Measurements from ENCODE around the gene AAK1. TPM values are rescaled to one million over a fixed set of nuclear protein-coding genes. Genes with fewer than 3 reads are reported as not detected.
A peak's percentile ranks its signal among the peaks of the same experiment; 100 is the strongest.

AAK1 gene
- total RNA-seq, 1 experiment from 2014 or later = 35.6 TPM

GRCh38 chr2:69564604-69565003 lies 78.9 kb downstream of the AAK1 start (continued):
- TF ChIP-seq NR3C1 (CRISPR knock-in tag; conservative IDR thresholded peaks at IDR 0.05; ENCODE audit: low read depth) (no peak), ZNF317 (CRISPR knock-in tag; IDR thresholded peaks at IDR 0.05; ENCODE audit: borderline replicate concordance, low read depth) (no peak)
- TF ChIP-seq, protein P1, sequence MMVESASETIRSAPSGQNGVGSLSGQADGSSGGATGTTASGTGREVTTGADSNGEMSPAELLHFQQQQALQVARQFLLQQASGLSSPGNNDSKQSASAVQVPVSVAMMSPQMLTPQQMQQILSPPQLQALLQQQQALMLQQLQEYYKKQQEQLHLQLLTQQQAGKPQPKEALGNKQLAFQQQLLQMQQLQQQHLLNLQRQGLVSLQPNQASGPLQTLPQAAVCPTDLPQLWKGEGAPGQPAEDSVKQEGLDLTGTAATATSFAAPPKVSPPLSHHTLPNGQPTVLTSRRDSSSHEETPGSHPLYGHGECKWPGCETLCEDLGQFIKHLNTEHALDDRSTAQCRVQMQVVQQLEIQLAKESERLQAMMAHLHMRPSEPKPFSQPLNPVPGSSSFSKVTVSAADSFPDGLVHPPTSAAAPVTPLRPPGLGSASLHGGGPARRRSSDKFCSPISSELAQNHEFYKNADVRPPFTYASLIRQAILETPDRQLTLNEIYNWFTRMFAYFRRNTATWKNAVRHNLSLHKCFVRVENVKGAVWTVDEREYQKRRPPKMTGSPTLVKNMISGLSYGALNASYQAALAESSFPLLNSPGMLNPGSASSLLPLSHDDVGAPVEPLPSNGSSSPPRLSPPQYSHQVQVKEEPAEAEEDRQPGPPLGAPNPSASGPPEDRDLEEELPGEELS (CRISPR knock-in tag; IDR thresholded peaks at IDR 0.05) = no peak

- H3K27me3 Mint-ChIP-seq (ENCODE audit: low read depth) = no peaks in the 10 kb centered on the region
- peaks cover 14% of the 10 kb centered on the region for H3K4me1 Mint-ChIP-seq
- ChIA-PET CTCF (interaction anchor here (2.9 to 4.2 kb wide), 4 partner anchors 9 to 187 kb away, joined by 14 to 26 read pairs (median 23); no protein-coding TSS in a partner anchor), POLR2A (no interaction called here)
- no peaks in the 10 kb centered on the region for H3K36me3 Mint-ChIP-seq
- ATAC-seq (no peak), DNase-seq (ENCODE audit: low spot score) (no peak)
- no peak overlapping the region for H3K4me3 Mint-ChIP-seq
- TF ChIP-seq E2F4 (CRISPR knock-in tag; IDR thresholded peaks at IDR 0.05; ENCODE audit: borderline replicate concordance, low read depth) = no peak
- no peak for TF ChIP-seq CBFB (CRISPR knock-in tag; IDR thresholded peaks at IDR 0.05; ENCODE audit: low read depth)
- no peak for TF ChIP-seq KAT7 (CRISPR knock-in tag; IDR thresholded peaks at IDR 0.05; ENCODE audit: borderline replicate concordance)
- no peak for TF ChIP-seq TEAD4 (CRISPR knock-in tag; IDR thresholded peaks at IDR 0.05)
- no peak for TF ChIP-seq ZNF138 (CRISPR knock-in tag; conservative IDR thresholded peaks at IDR 0.05)
- TF ChIP-seq GTF2I (CRISPR knock-in tag; conservative IDR thresholded peaks at IDR 0.05) = no peak
- no peak for TF ChIP-seq FOXJ3 (CRISPR knock-in tag; IDR thresholded peaks at IDR 0.05; ENCODE audit: borderline replicate concordance)
- TF ChIP-seq, protein P2, sequence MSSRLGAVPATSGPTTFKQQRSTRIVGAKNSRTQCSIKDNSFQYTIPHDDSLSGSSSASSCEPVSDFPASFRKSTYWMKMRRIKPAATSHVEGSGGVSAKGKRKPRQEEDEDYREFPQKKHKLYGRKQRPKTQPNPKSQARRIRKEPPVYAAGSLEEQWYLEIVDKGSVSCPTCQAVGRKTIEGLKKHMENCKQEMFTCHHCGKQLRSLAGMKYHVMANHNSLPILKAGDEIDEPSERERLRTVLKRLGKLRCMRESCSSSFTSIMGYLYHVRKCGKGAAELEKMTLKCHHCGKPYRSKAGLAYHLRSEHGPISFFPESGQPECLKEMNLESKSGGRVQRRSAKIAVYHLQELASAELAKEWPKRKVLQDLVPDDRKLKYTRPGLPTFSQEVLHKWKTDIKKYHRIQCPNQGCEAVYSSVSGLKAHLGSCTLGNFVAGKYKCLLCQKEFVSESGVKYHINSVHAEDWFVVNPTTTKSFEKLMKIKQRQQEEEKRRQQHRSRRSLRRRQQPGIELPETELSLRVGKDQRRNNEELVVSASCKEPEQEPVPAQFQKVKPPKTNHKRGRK (CRISPR knock-in tag; IDR thresholded peaks at IDR 0.05; ENCODE audit: borderline replicate concordance) = no peak
- no peak for TF ChIP-seq SP1 (CRISPR knock-in tag; conservative IDR thresholded peaks at IDR 0.05)
- no peak for TF ChIP-seq ZNF263 (CRISPR knock-in tag; IDR thresholded peaks at IDR 0.05; ENCODE audit: low read depth)
- no peak for TF ChIP-seq PREB (CRISPR knock-in tag; IDR thresholded peaks at IDR 0.05; ENCODE audit: borderline replicate concordance)
- no peak for TF ChIP-seq TP53 (CRISPR knock-in tag; IDR thresholded peaks at IDR 0.05)
- TF ChIP-seq ZSCAN18 (CRISPR knock-in tag; IDR thresholded peaks at IDR 0.05) = no peak
- TF ChIP-seq GRHL2 (CRISPR knock-in tag; IDR thresholded peaks at IDR 0.05; ENCODE audit: insufficient replicate concordance, severe bottlenecking) = no peak
- no peak for TF ChIP-seq MLX (CRISPR knock-in tag; IDR thresholded peaks at IDR 0.05)
- TF ChIP-seq, protein P3, sequence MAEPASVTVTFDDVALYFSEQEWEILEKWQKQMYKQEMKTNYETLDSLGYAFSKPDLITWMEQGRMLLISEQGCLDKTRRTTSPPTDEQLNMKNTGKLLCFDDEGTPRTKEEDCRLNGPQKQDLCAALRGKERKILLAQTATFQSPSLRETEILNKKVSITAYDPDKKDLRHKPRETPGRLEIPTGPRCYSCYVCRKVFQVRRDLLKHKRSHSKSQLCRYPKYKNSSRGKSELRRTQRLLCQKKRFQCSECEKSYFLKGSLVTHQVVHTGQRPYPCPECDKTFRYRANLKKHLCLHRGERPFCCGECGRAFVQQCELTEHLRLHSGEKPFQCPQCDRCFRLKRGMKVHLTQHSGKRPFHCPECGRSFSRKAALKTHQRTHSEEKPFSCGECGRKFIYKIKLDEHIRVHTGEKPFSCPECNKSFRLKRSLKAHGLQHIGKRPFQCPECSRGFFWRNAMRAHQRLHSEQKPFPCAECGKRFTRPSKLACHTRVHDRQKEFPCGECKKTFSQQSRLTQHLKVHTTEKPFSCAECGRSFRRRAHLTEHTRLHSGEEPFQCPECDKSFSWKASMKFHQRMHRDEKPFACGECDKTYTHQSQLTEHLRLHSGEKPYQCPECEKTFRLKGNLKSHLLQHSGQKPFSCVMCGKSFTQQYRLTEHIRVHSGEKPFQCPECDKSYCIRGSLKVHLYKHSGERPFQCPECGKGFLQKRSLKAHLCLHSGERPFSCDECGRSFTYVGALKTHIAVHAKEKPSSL (CRISPR knock-in tag; conservative IDR thresholded peaks at IDR 0.05) = no peak
- no peak for TF ChIP-seq RELA (CRISPR knock-in tag; IDR thresholded peaks at IDR 0.05; ENCODE audit: borderline replicate concordance)
- H3K27ac Mint-ChIP-seq = peak overlapping the region; percentile 91; the same call in 1 of the 2 replicates
- H3K9me3 Mint-ChIP-seq = no peaks in the 10 kb centered on the region
Measured at GRCh38 chr2:69563021-69563420, 80.5 kb downstream of the AAK1 start.
